Effector memory CD8-positive, alpha-beta T cell (primary cell): ENCODE measurements around the gene SLC13A1.

Experiments
- ATAC-seq: fragments of 150-1000 bp; cut with Tn5 transposase; replicated peaks from 2 replicates; pipeline ENCODE4 v1.10.0; 2021; ENCODE audit warnings: mild to moderate bottlenecking, moderate library complexity
- DNase-seq, 3 experiments: peaks; one replicate each; pipeline ENCODE4 v3.0.0; 2021
- H3K27ac Mint-ChIP-seq, 2 donors: one replicate each; pipeline ENCODE4 v1.8.0; 2022; ENCODE audit warnings: mild to moderate bottlenecking in 2 of 2, mixed read lengths in 2 of 2, moderate library complexity in 2 of 2
- H3K27me3 Mint-ChIP-seq, 2 donors: one replicate each; pipeline ENCODE4 v1.8.0; 2022; ENCODE audit warnings: mixed read lengths in 2 of 2
- H3K36me3 Mint-ChIP-seq: one replicate; pipeline ENCODE4 v1.8.0; 2022; ENCODE audit warnings: mild to moderate bottlenecking, moderate library complexity, mixed read lengths; ENCODE audit not compliant: insufficient read depth
- H3K4me1 Mint-ChIP-seq, 2 donors: one replicate each; pipeline ENCODE4 v1.8.0; 2022; ENCODE audit warnings: low read depth in 2 of 2, mixed read lengths in 2 of 2
- H3K4me3 Mint-ChIP-seq, 2 donors: one replicate each; pipeline ENCODE4 v1.8.0; 2022; ENCODE audit warnings: mild to moderate bottlenecking in 2 of 2, mixed read lengths in 2 of 2, moderate library complexity in 2 of 2
- H3K9me3 Mint-ChIP-seq, 2 donors: one replicate each; pipeline ENCODE4 v1.8.0; 2022; ENCODE audit warnings: mixed read lengths in 2 of 2

Gene SLC13A1

GRCh38 chr7:123211545-123211944, 11.8 kb upstream of the SLC13A1 start:
- Mint-ChIP-seq H3K4me1 (no peaks in the 10 kb centered on the region), H3K9me3 (peaks cover 7 to 18% of the 10 kb centered on the region in 2 donors), H3K27ac (no peak overlapping the region), H3K27me3 (no peaks in the 10 kb centered on the region), H3K36me3 (no peaks in the 10 kb centered on the region), H3K4me3 (no peak overlapping the region)
- no peak for ATAC-seq
- DNase-seq = no peak

GRCh38 chr7:123210986-123211385, 11.2 kb upstream of the SLC13A1 start:
- Mint-ChIP-seq H3K36me3 (no peaks in the 10 kb centered on the region), H3K27me3 (no peaks in the 10 kb centered on the region), H3K9me3 (peaks cover 7 to 18% of the 10 kb centered on the region in 2 donors), H3K4me3 (no peak overlapping the region), H3K4me1 (no peaks in the 10 kb centered on the region), H3K27ac (no peak overlapping the region)
- DNase-seq (no peak), ATAC-seq (no peak)

- H3K27me3 Mint-ChIP-seq = no peaks in the 10 kb centered on the region
- H3K4me1 Mint-ChIP-seq = no peaks in the 10 kb centered on the region
- peaks cover 4 to 12% of the 10 kb centered on the region in 2 donors for H3K9me3 Mint-ChIP-seq
- ATAC-seq (no peak), DNase-seq (no peak)
- H3K4me3 Mint-ChIP-seq = no peak overlapping the region
- no peaks in the 10 kb centered on the region for H3K36me3 Mint-ChIP-seq
- no peak overlapping the region for H3K27ac Mint-ChIP-seq
Measured at GRCh38 chr7:123209786-123210185, 10.0 kb upstream of the SLC13A1 start.

- no peak for DNase-seq
- Mint-ChIP-seq H3K9me3 (peaks cover 2 to 8% of the 10 kb centered on the region in 2 donors), H3K27me3 (no peaks in the 10 kb centered on the region), H3K27ac (no peak overlapping the region), H3K36me3 (no peaks in the 10 kb centered on the region), H3K4me1 (no peaks in the 10 kb centered on the region), H3K4me3 (no peak overlapping the region)
- ATAC-seq = no peak
Measured at GRCh38 chr7:123208793-123209192, 9.0 kb upstream of the SLC13A1 start.

DNA sequence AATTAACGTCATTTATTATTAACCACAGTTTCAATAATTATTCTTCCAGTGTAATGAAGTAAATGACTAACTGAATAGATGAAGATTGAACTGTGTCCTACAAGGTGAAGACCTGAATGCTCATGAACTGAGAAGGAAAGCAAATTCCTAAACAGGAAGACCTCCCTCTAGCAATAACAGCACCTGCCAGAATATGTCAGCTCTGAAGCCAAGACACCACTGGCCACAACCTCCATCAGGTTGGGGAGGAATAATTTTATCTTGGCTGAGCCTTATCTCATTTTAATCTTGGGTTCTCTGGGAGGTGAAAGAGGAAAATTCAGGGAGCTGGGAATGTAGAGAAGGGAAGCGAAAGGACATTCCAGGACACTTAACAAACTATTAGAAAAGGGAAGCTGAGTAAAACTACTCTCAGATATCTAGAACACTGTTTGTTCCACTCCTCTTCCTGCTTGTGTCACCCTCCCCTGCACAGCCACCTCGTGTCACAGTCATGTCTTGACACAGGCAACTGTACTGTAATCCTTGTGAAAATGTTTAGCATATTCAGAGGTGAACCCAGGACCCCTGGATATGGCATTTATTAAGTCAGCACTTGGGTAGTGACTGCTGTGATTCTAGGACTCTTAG, 4.6 kb upstream of the SLC13A1 start:
- ATAC-seq (no peak), DNase-seq (no peak)
- H3K9me3 Mint-ChIP-seq = peaks cover 4 to 7% of the 10 kb centered on the region in 2 donors
- no peaks in the 10 kb centered on the region for H3K4me1 Mint-ChIP-seq
- no peak overlapping the region for H3K27ac Mint-ChIP-seq
- H3K27me3 Mint-ChIP-seq = no peaks in the 10 kb centered on the region
- H3K4me3 Mint-ChIP-seq = no peak overlapping the region
- no peaks in the 10 kb centered on the region for H3K36me3 Mint-ChIP-seq

DNA sequence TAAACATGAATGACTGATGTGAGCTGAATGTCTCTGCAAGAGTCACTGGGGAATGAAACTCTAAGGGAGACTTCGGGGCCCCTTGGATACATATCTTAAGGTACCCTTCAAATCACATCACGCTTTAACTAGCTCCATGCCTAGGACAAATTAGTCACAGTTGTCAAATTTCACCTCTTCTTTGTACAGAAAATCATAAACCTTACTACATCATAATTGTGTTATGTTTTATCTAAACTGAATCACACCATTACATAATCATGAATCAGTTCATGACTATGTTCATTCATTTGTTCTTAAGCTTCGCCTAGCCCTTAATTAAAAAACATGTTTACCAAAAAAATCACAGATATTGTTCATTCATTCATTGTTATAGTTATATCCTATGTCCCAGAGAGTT, 2.1 kb upstream of the SLC13A1 start:
- peaks cover 0 to 4% of the 10 kb centered on the region in 2 donors for H3K9me3 Mint-ChIP-seq
- H3K4me1 Mint-ChIP-seq = no peaks in the 10 kb centered on the region
- H3K27ac Mint-ChIP-seq = no peak overlapping the region
- no peaks in the 10 kb centered on the region for H3K36me3 Mint-ChIP-seq
- no peak overlapping the region for H3K4me3 Mint-ChIP-seq
- ATAC-seq (no peak), DNase-seq (no peak)
- H3K27me3 Mint-ChIP-seq = no peaks in the 10 kb centered on the region

- no peaks in the 10 kb centered on the region for H3K36me3 Mint-ChIP-seq
- peaks cover 3 to 6% of the 10 kb centered on the region in 2 donors for H3K9me3 Mint-ChIP-seq
- no peaks in the 10 kb centered on the region for H3K4me1 Mint-ChIP-seq
- H3K27ac Mint-ChIP-seq = no peak overlapping the region
- H3K4me3 Mint-ChIP-seq = no peak overlapping the region
- H3K27me3 Mint-ChIP-seq = no peaks in the 10 kb centered on the region
- ATAC-seq (no peak), DNase-seq (no peak)
Measured at GRCh38 chr7:123198668-123199652, 809 bp downstream of the SLC13A1 start.

GRCh38 chr7:123198111-123198510, 1.7 kb downstream of the SLC13A1 start:
- no peak for ATAC-seq

DNA sequence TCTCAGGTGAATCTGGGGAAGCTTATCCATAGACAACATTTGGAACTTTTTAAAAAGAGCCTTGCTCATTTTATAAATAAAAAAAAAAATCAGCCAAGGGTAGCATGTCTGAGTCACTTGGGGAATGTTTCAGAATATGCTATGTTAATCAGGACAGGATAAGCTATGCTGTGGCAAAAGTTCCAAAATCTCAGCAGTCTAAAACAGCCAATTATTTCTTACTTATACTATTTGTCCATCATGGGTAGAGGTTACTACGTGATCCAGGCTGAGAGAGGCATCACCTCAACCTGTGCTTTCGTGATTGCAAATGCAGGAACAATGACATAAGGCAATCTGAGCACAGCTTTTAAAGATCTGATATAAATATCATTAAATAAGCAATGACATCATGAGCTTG, 6.5 kb downstream of the SLC13A1 start:
- H3K4me3 Mint-ChIP-seq = no peak overlapping the region
- ATAC-seq (no peak), DNase-seq (no peak)
- no peak overlapping the region for H3K27ac Mint-ChIP-seq
- H3K4me1 Mint-ChIP-seq = no peaks in the 10 kb centered on the region
- no peaks in the 10 kb centered on the region for H3K36me3 Mint-ChIP-seq
- H3K27me3 Mint-ChIP-seq = no peaks in the 10 kb centered on the region
- peaks cover 5 to 8% of the 10 kb centered on the region in 2 donors for H3K9me3 Mint-ChIP-seq

More at GRCh38 chr7:123198111-123198510, 1.7 kb downstream of the SLC13A1 start:
- DNase-seq = no peak
- H3K36me3 Mint-ChIP-seq = no peaks in the 10 kb centered on the region
- no peak overlapping the region for H3K27ac Mint-ChIP-seq
- no peaks in the 10 kb centered on the region for H3K27me3 Mint-ChIP-seq
- H3K4me3 Mint-ChIP-seq = no peak overlapping the region
- H3K9me3 Mint-ChIP-seq = peaks cover 8% of the 10 kb centered on the region in 2 donors
- H3K4me1 Mint-ChIP-seq = no peaks in the 10 kb centered on the region

GRCh38 chr7:123191132-123191531, 8.6 kb downstream of the SLC13A1 start:
- peaks cover 5 to 8% of the 10 kb centered on the region in 2 donors for H3K9me3 Mint-ChIP-seq
- no peak overlapping the region for H3K27ac Mint-ChIP-seq
- no peak for ATAC-seq
- H3K36me3 Mint-ChIP-seq = no peaks in the 10 kb centered on the region
- no peaks in the 10 kb centered on the region for H3K4me1 Mint-ChIP-seq
- H3K27me3 Mint-ChIP-seq = no peaks in the 10 kb centered on the region
- no peak overlapping the region for H3K4me3 Mint-ChIP-seq
- no peak for DNase-seq

- DNase-seq (no peak), ATAC-seq (no peak)
- Mint-ChIP-seq H3K4me1 (no peaks in the 10 kb centered on the region), H3K27ac (no peak overlapping the region), H3K27me3 (no peaks in the 10 kb centered on the region), H3K4me3 (no peak overlapping the region), H3K9me3 (peaks cover 5 to 8% of the 10 kb centered on the region in 2 donors), H3K36me3 (no peaks in the 10 kb centered on the region)
Measured at GRCh38 chr7:123190109-123190831, 9.5 kb downstream of the SLC13A1 start.

- H3K9me3 Mint-ChIP-seq = peaks cover 0 to 6% of the 10 kb centered on the region in 2 donors
- no peak for ATAC-seq
- no peak for DNase-seq
- H3K36me3 Mint-ChIP-seq = no peaks in the 10 kb centered on the region
- H3K27ac Mint-ChIP-seq = no peak overlapping the region
- no peaks in the 10 kb centered on the region for H3K27me3 Mint-ChIP-seq
- no peak overlapping the region for H3K4me3 Mint-ChIP-seq
- H3K4me1 Mint-ChIP-seq = no peaks in the 10 kb centered on the region
Measured at GRCh38 chr7:123185756-123186155, 14.0 kb downstream of the SLC13A1 start.

GRCh38 chr7:123184271-123184670, 15.5 kb downstream of the SLC13A1 start:
- Mint-ChIP-seq H3K27me3 (no peaks in the 10 kb centered on the region), H3K4me3 (no peak overlapping the region), H3K9me3 (peaks cover 0 to 6% of the 10 kb centered on the region in 2 donors), H3K4me1 (no peaks in the 10 kb centered on the region), H3K36me3 (no peaks in the 10 kb centered on the region), H3K27ac (no peak overlapping the region)
- no peak for ATAC-seq
- DNase-seq = no peak
